Medulla oblongata (tissue), 1 donor: ENCODE measurements around the gene KIAA0232.

Source experiments
- DNase-seq: peaks from one replicate; pipeline ENCODE4 v3.0.0-alpha.2; 2015; ENCODE audit errors: extremely low spot score

KIAA0232 gene

GRCh38 chr4:6845574-6845973 lies 63.0 kb downstream of the KIAA0232 start:
- DNase-seq = no peak

GRCh38 chr4:6847178-6847577 lies 64.7 kb downstream of the KIAA0232 start:
- no peak for DNase-seq

GRCh38 chr4:6848717-6849305 lies 66.3 kb downstream of the KIAA0232 start:
- no peak for DNase-seq

- DNase-seq = no peak
These were observed 67.2 kb downstream of the KIAA0232 start for GRCh38 chr4:6849691-6850090.

GRCh38 chr4:6851431-6851830 lies 68.9 kb downstream of the KIAA0232 start:
- no peak for DNase-seq

GRCh38 chr4:6851962-6852361 lies 69.4 kb downstream of the KIAA0232 start:
- DNase-seq = no peak

- no peak for DNase-seq
These were observed 70.1 kb downstream of the KIAA0232 start for GRCh38 chr4:6852582-6852981.

- peak; percentile 58 for DNase-seq
These were observed 71.7 kb downstream of the KIAA0232 start for GRCh38 chr4:6854098-6854744.

- peak; percentile 40 for DNase-seq
These were observed 73.3 kb downstream of the KIAA0232 start for GRCh38 chr4:6855692-6856297.

- no peak for DNase-seq
These were observed 73.9 kb downstream of the KIAA0232 start for GRCh38 chr4:6856391-6856790.

- DNase-seq = peak; percentile 51
These were observed 74.7 kb downstream of the KIAA0232 start for GRCh38 chr4:6857009-6857882.

GRCh38 chr4:6858997-6859396 lies 76.5 kb downstream of the KIAA0232 start:
- DNase-seq = no peak

- no peak for DNase-seq
These were observed 77.0 kb downstream of the KIAA0232 start for GRCh38 chr4:6859543-6859942.

- DNase-seq = no peak
These were observed 85.9 kb downstream of the KIAA0232 start for GRCh38 chr4:6868386-6868785.

GRCh38 chr4:6869944-6870343 lies 87.4 kb downstream of the KIAA0232 start:
- no peak for DNase-seq

GRCh38 chr4:6873291-6873690 lies 90.8 kb downstream of the KIAA0232 start:
- DNase-seq = no peak

GRCh38 chr4:6873792-6874461 lies 91.4 kb downstream of the KIAA0232 start:
- DNase-seq = peak; percentile 84

- no peak for DNase-seq
These were observed 92.5 kb downstream of the KIAA0232 start for GRCh38 chr4:6874981-6875380.

- DNase-seq = peak; percentile 80
These were observed 92.9 kb downstream of the KIAA0232 start for GRCh38 chr4:6875431-6875831.

GRCh38 chr4:6876440-6876839 lies 93.9 kb downstream of the KIAA0232 start:
- DNase-seq = no peak

- no peak for DNase-seq
These were observed 94.5 kb downstream of the KIAA0232 start for GRCh38 chr4:6877067-6877466.
